ENCODE measurements around the gene SLC25A30. TPM values are rescaled to one million over a fixed set of nuclear protein-coding genes. Genes with fewer than 3 reads are reported as not detected.

SLC25A30 gene
- total and polyA plus RNA-seq, 9 of the 15 experiments (the other 6 are each of a cell fraction or from before 2014, with no cell fraction given), result 1.1 to 11.1 (median 5.6) TPM

GRCh38 chr13:45410001-45410400 is 8.2 kb downstream of the SLC25A30 start:
- no peak overlapping the region for H2AFZ ChIP-seq (ENCODE audit: low read depth, low read length)
- H3K4me3 ChIP-seq, result no peak overlapping the region
- POLR2A ChIA-PET, result no interaction called here
- H3K27ac ChIP-seq (ENCODE audit: extremely low read depth, low read depth, low read length), result no peak overlapping the region
- ATAC-seq (no peak), DNase-seq (ENCODE audit: extremely low read depth in 1 of 4, low spot score in 3 of 4) (no peak), FAIRE-seq (no peak)
- in situ Hi-C loops (cut with MboI) (no loop called here), intact Hi-C loops (cut with micrococcal nuclease) (no loop called here)
- H3K9me1 ChIP-seq (ENCODE audit: control insufficient read depth, insufficient read depth, low read length), result peaks cover 3% of the 10 kb centered on the region
- no peak overlapping the region for H3K9ac ChIP-seq (ENCODE audit: insufficient read depth in 1 of 2, low read depth in 2 of 2, low read length in 2 of 2)
- H3K36me3 ChIP-seq (ENCODE audit: control insufficient read depth, insufficient read depth, low read length), result peaks cover 19% of the 10 kb centered on the region; the same call in 2 of the 3 replicates
- H3K4me1 ChIP-seq (replicated peaks in 1 of 2; ENCODE audit: control insufficient read depth in 2 of 2, insufficient read depth in 2 of 2, low read length in 2 of 2), result peaks cover 2 to 6% of the 10 kb centered on the region in 2 experiments; a peak in 2 of 5 replicates
- WGBS (ENCODE audit: insufficient coverage, low coverage, missing lambda C conversion rate), result 51% methylated on average over 2 of the region's 2 CpGs
- H3K27me3 ChIP-seq (ENCODE audit: control insufficient read depth in 2 of 2, insufficient read depth in 2 of 2, low read length in 2 of 2), result no peaks in the 10 kb centered on the region
- TF ChIP-seq EP300 (IDR thresholded peaks at IDR 0.05; ENCODE audit: low read length) (no peak), ZNF785 (CRISPR knock-in tag; IDR thresholded peaks at IDR 0.05) (no peak), MTA2 (IDR thresholded peaks at IDR 0.05; ENCODE audit: low read depth) (no peak), SPI1 (IDR thresholded peaks at IDR 0.05; ENCODE audit: borderline replicate concordance, low read depth, low read length) (0 out of 2 replicates have a peak, but pooled peaks have one; percentile 20), ZNF217 (CRISPR knock-in tag; IDR thresholded peaks at IDR 0.05) (no peak)
- H3K4me2 ChIP-seq (ENCODE audit: insufficient read depth, low read length), result no peak overlapping the region
- peaks cover 5% of the 10 kb centered on the region; the same call in 1 of the 3 replicates for H3K79me2 ChIP-seq (ENCODE audit: control insufficient read depth, insufficient read depth, low read length)
- BruUV-seq (replicated peaks), result no TSS peak
- H4K20me1 ChIP-seq (replicated peaks; ENCODE audit: control insufficient read depth, insufficient read depth, low read length), result no peaks in the 10 kb centered on the region
- CTCF ChIA-PET (ENCODE audit: low intra/inter-chr PET ratio), result no interaction called here
- no peaks in the 10 kb centered on the region for H3K9me3 ChIP-seq (replicated peaks; ENCODE audit: control insufficient read depth, insufficient read depth, low read depth, low read length)

DNA sequence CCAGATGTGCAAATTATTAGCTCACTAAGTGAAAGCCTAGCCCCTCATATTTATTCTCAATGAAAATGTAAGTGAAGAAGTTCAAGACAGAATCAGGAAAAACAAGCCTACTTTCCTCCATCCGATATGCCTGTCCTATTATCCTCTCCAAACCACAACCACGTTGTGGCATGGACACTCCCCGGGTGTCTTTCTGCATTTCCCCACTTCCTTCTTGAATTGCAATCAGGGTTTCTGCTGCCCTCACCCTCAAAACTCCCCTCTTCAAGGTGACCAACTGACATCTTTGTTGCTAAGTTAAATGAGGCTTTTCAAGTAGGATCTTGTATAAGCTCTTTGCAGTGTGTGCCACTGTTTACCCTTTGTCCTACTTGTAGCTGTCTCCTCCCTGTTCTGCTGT is 11.8 kb downstream of the SLC25A30 start:
- no peak for DNase-seq (ENCODE audit: extremely low read depth in 1 of 4, low spot score in 3 of 4)
- POLR2A ChIA-PET, result interaction anchor here (0.6 kb wide), 1 partner anchor 34 kb away, joined by 3 read pairs; no protein-coding TSS in a partner anchor
- CTCF ChIA-PET (ENCODE audit: low intra/inter-chr PET ratio), result no interaction called here
- BruUV-seq (replicated peaks), result no TSS peak
- H3K9ac ChIP-seq (ENCODE audit: insufficient read depth in 1 of 2, low read depth in 2 of 2, low read length in 2 of 2), result no peak overlapping the region
- no peak for FAIRE-seq
- H3K4me1 ChIP-seq (replicated peaks in 1 of 2; ENCODE audit: control insufficient read depth in 2 of 2, insufficient read depth in 2 of 2, low read length in 2 of 2), result no peaks in the 10 kb centered on the region
- in situ Hi-C loops (cut with MboI), result loop anchor here (10.0 kb wide), 1 partner anchor 352 kb away; no protein-coding TSS in a partner anchor
- H3K79me2 ChIP-seq (ENCODE audit: control insufficient read depth, insufficient read depth, low read length), result no peaks in the 10 kb centered on the region
- H3K36me3 ChIP-seq (ENCODE audit: control insufficient read depth, insufficient read depth, low read length), result peaks cover 21% of the 10 kb centered on the region; the same call in 2 of the 3 replicates
- intact Hi-C loops (cut with micrococcal nuclease), result no loop called here
- H4K20me1 ChIP-seq (replicated peaks; ENCODE audit: control insufficient read depth, insufficient read depth, low read length), result no peaks in the 10 kb centered on the region
- no peak overlapping the region for H3K27ac ChIP-seq (ENCODE audit: extremely low read depth, low read depth, low read length)
- no peaks in the 10 kb centered on the region for H3K9me3 ChIP-seq (replicated peaks; ENCODE audit: control insufficient read depth, insufficient read depth, low read depth, low read length)
- H3K4me2 ChIP-seq (ENCODE audit: insufficient read depth, low read length), result no peak overlapping the region
- ATAC-seq, result no peak
- no peak overlapping the region for H3K4me3 ChIP-seq
- no peak overlapping the region for H2AFZ ChIP-seq (ENCODE audit: low read depth, low read length)
- H3K9me1 ChIP-seq (ENCODE audit: control insufficient read depth, insufficient read depth, low read length), result peaks cover 3% of the 10 kb centered on the region
- no peaks in the 10 kb centered on the region for H3K27me3 ChIP-seq (ENCODE audit: control insufficient read depth in 2 of 2, insufficient read depth in 2 of 2, low read length in 2 of 2)
- WGBS (ENCODE audit: insufficient coverage, low coverage, missing lambda C conversion rate), result 55% methylated on average over 3 of the region's 3 CpGs
- TF ChIP-seq FOXK1 (CRISPR knock-in tag; IDR thresholded peaks at IDR 0.05; ENCODE audit: borderline replicate concordance) (no peak), CXXC5 (CRISPR knock-in tag; IDR thresholded peaks at IDR 0.05) (no peak), ZNF311 (CRISPR knock-in tag; IDR thresholded peaks at IDR 0.05) (no peak)
- TF ChIP-seq, protein P1, sequence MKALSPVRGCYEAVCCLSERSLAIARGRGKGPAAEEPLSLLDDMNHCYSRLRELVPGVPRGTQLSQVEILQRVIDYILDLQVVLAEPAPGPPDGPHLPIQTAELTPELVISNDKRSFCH (CRISPR knock-in tag; IDR thresholded peaks at IDR 0.05), result no peak
- TF ChIP-seq, protein P1 (tag; IDR thresholded peaks at IDR 0.05), result no peak
- TF ChIP-seq, protein P2, sequence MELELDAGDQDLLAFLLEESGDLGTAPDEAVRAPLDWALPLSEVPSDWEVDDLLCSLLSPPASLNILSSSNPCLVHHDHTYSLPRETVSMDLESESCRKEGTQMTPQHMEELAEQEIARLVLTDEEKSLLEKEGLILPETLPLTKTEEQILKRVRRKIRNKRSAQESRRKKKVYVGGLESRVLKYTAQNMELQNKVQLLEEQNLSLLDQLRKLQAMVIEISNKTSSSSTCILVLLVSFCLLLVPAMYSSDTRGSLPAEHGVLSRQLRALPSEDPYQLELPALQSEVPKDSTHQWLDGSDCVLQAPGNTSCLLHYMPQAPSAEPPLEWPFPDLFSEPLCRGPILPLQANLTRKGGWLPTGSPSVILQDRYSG (tag; conservative IDR thresholded peaks at IDR 0.05; ENCODE audit: low read depth), result no peak
- TF ChIP-seq, protein P3, sequence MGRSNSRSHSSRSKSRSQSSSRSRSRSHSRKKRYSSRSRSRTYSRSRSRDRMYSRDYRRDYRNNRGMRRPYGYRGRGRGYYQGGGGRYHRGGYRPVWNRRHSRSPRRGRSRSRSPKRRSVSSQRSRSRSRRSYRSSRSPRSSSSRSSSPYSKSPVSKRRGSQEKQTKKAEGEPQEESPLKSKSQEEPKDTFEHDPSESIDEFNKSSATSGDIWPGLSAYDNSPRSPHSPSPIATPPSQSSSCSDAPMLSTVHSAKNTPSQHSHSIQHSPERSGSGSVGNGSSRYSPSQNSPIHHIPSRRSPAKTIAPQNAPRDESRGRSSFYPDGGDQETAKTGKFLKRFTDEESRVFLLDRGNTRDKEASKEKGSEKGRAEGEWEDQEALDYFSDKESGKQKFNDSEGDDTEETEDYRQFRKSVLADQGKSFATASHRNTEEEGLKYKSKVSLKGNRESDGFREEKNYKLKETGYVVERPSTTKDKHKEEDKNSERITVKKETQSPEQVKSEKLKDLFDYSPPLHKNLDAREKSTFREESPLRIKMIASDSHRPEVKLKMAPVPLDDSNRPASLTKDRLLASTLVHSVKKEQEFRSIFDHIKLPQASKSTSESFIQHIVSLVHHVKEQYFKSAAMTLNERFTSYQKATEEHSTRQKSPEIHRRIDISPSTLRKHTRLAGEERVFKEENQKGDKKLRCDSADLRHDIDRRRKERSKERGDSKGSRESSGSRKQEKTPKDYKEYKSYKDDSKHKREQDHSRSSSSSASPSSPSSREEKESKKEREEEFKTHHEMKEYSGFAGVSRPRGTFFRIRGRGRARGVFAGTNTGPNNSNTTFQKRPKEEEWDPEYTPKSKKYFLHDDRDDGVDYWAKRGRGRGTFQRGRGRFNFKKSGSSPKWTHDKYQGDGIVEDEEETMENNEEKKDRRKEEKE (IDR thresholded peaks at IDR 0.05; ENCODE audit: borderline replicate concordance in 1 of 2, control insufficient read depth in 1 of 2, low read depth in 2 of 2, low read length in 1 of 2), result no peak

Data from K562 (cell line).